ENCODE measurements around the gene MNX1. TPM values are rescaled to one million over a fixed set of nuclear protein-coding genes. Genes with fewer than 3 reads are reported as not detected.

Gene MNX1
- total RNA-seq = not detected

DNA sequence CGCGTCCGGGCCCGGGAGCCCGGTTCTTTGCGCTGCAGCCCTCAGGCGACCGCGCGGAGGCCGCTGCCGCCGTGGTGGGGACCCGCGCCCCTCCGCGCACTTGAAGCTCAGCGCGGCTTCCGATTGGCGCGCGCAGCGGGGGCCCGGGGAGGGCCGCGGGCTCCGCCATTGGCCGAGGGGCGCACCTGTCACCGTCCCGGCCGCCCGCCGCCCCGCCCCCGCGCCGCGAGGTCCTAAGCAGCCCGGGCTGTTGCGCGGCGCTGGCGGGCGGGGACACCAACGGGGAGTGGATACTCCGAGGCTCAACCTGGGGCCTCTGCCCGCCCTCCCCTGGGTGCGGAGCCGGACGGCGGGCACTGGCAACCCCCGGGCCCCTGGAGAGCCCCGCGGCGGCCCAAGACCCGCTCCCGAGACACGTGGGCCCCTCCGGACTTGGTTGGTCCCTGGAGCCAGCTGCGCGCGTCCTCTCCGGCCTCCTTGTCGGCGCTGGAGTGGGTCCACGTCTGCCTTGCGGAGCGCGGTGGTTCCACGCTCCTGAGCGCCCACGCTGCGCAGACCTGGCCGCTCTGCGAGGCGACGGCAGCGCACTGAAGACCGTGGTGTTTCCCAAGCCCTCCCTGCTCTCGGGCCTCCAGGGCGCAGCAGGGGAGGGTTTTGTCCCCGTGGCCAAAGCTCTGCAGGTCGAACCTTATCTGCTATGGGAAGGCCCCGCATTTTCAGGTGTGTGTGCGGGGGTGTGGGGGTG is at the start of gene MNX1:
MNX1 (minus strand) TSS at position 76 of the 745 bp plus-strand sequence. CDS start 313 bp downstream, outside the sequence.

Other genes with a start within 250 kb of the MNX1 start
- gene LMBR1, start 117.5 kb downstream of the MNX1 start, total RNA-seq = 10 to 100 TPM; 28.2 to 33.6 TPM
- 10 to 100 TPM in 1 of 2 donors, 1 to 10 TPM in 1; 9.3 to 14.3 TPM for gene NOM1, start 61.0 kb downstream of the MNX1 start, total RNA-seq
- 10 to 100 TPM; 63.7 to 91.2 TPM for gene UBE3C, start 128.3 kb upstream of the MNX1 start, total RNA-seq

Measured in melanocyte of skin (primary cell).